CD8-positive, alpha-beta memory T cell (primary cell): Measurements from ENCODE around the gene HAGH. TPM values are rescaled to one million over a fixed set of nuclear protein-coding genes. Genes with fewer than 3 reads are reported as not detected.

Experiments used
- CTCF ChIA-PET: fragments of 350-600 bp; sonication (Branson Sonifier 250); formaldehyde crosslinking; loops from one replicate; lab custom pipeline; 2021; ENCODE audit warnings: antibody characterized with exemption; lab: Charles Lee
- POLR2A ChIA-PET: fragments of 350-600 bp; sonication (Branson Sonifier 250); formaldehyde crosslinking; loops from one replicate; lab custom pipeline; 2021; ENCODE audit warnings: antibody characterized with exemption; lab: Charles Lee
- DNase-seq, 5 donors: peaks; one replicate each; pipeline versions ENCODE4 v3.0.0 to v3.0.0-alpha.2; 2020 to 2022; ENCODE audit warnings: mixed read lengths in 1 of 5
- H3K27ac ChIP-seq: one replicate; pipeline ENCODE4 v1.7.0; 2013; ENCODE audit warnings: low read depth, mild to moderate bottlenecking, low read length, moderate library complexity
- H3K27me3 ChIP-seq: 2 replicates; pipeline ENCODE4 v1.7.0; 2013; ENCODE audit warnings: low read length, mild to moderate bottlenecking; ENCODE audit not compliant: insufficient read depth, poor library complexity, severe bottlenecking
- H3K36me3 ChIP-seq: 2 replicates; pipeline ENCODE4 v1.7.0; 2013; ENCODE audit warnings: mild to moderate bottlenecking, low read length, moderate library complexity; ENCODE audit not compliant: insufficient read depth
- H3K4me1 ChIP-seq: 2 replicates; pipeline ENCODE4 v1.7.0; 2013; ENCODE audit warnings: mild to moderate bottlenecking, low read length, moderate library complexity; ENCODE audit not compliant: insufficient read depth
- H3K4me3 ChIP-seq: 2 replicates; pipeline ENCODE4 v1.7.0; 2013; ENCODE audit warnings: mild to moderate bottlenecking, low read length
- H3K9me3 ChIP-seq: 2 replicates; pipeline ENCODE4 v1.7.0; 2013; ENCODE audit warnings: mild to moderate bottlenecking, low read length
- H3K27ac Mint-ChIP-seq, 8 donors: one replicate each; pipeline ENCODE4 v1.8.0; 2020 to 2021; ENCODE audit warnings: mixed read lengths in 8 of 8, mild to moderate bottlenecking in 6 of 8, inconsistent platforms in 3 of 8, moderate library complexity in 3 of 8
- H3K27me3 Mint-ChIP-seq, 2 donors: one replicate each; pipeline ENCODE4 v1.8.0; 2020 to 2021; ENCODE audit warnings: mixed read lengths in 2 of 2, mild to moderate bottlenecking in 1 of 2, moderate library complexity in 1 of 2
- H3K36me3 Mint-ChIP-seq, 3 donors: one replicate each; pipeline ENCODE4 v1.8.0; 2020 to 2021; ENCODE audit warnings: mixed read lengths in 3 of 3, inconsistent platforms in 1 of 3, mild to moderate bottlenecking in 1 of 3
- H3K4me1 Mint-ChIP-seq, 3 donors: one replicate each; pipeline ENCODE4 v1.8.0; 2020 to 2021; ENCODE audit warnings: mixed read lengths in 3 of 3, inconsistent platforms in 1 of 3, mild to moderate bottlenecking in 1 of 3
- H3K4me3 Mint-ChIP-seq, 7 donors: one replicate each; pipeline ENCODE4 v1.8.0; 2020 to 2021; ENCODE audit warnings: mixed read lengths in 7 of 7, mild to moderate bottlenecking in 6 of 7, moderate library complexity in 4 of 7, inconsistent platforms in 2 of 7
- H3K9me3 Mint-ChIP-seq, 5 donors: one replicate each; pipeline ENCODE4 v1.8.0; 2020 to 2022; ENCODE audit warnings: mixed read lengths in 5 of 5, mild to moderate bottlenecking in 3 of 5, moderate library complexity in 2 of 5, inconsistent platforms in 1 of 5
- polyA plus RNA-seq: library from polyadenylated mRNA; unstranded; fragments of 300-500 nt; fragmentation: Illumina TruSeq; gene quantifications from one replicate; pipeline ENCODE4 v1.2.3, GENCODE V29; 2021
- total RNA-seq, 2 experiments: library from RNA; stranded (reverse); gene quantifications; one replicate each; pipeline ENCODE4 v1.2.3, GENCODE V29; 2021

The HAGH gene
- total and polyA plus RNA-seq, 3 experiments from 2014 or later: 41.2 to 54.3 (median 44.5) TPM

DNA sequence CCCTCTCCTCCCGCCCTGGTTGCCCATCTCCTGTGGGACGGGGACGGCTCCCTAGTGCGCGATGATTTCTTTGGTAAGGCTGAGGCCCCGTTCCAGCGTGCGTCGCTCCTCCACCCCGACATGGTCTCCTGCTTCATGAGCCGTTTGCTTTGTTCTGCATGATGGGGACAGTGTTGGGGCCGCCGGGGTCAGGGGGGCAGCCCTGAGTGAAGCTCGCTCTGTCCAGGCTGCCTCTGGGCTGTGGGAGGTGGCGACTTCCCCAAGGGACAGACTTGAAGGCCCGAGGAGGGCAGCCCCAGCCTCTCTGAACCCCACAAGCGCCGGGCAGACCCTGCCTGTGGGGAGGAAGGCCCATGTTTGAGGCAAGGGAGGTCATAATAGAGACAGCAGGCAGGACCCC lies 67.7 kb downstream of the HAGH start:
- H3K4me1 Mint-ChIP-seq: peaks cover 8 to 14% (median 10%) of the 10 kb centered on the region in 3 donors
- H3K4me3 Mint-ChIP-seq: no peak overlapping the region
- peak overlapping the region in 2 of 8 donors; percentile 47 to 61 for H3K27ac Mint-ChIP-seq
- DNase-seq: no peak
- ChIA-PET POLR2A (no interaction called here), CTCF (interaction anchor here (1.0 kb wide), 1 partner anchor 24 kb away, joined by 3 read pairs; the partner anchor contains the start of genes NUBP2 and SPSB3)
- no peaks in the 10 kb centered on the region for H3K9me3 ChIP-seq
- no peaks in the 10 kb centered on the region for H3K9me3 Mint-ChIP-seq
- H3K27me3 ChIP-seq: no peaks in the 10 kb centered on the region
- no peaks in the 10 kb centered on the region for H3K27me3 Mint-ChIP-seq
- peaks cover 10% of the 10 kb centered on the region for H3K4me1 ChIP-seq
- H3K36me3 Mint-ChIP-seq: peaks cover 0 to 53% (median 0%) of the 10 kb centered on the region in 3 donors
- H3K36me3 ChIP-seq: no peaks in the 10 kb centered on the region
- no peak overlapping the region for H3K27ac ChIP-seq
- no peak overlapping the region for H3K4me3 ChIP-seq

DNA sequence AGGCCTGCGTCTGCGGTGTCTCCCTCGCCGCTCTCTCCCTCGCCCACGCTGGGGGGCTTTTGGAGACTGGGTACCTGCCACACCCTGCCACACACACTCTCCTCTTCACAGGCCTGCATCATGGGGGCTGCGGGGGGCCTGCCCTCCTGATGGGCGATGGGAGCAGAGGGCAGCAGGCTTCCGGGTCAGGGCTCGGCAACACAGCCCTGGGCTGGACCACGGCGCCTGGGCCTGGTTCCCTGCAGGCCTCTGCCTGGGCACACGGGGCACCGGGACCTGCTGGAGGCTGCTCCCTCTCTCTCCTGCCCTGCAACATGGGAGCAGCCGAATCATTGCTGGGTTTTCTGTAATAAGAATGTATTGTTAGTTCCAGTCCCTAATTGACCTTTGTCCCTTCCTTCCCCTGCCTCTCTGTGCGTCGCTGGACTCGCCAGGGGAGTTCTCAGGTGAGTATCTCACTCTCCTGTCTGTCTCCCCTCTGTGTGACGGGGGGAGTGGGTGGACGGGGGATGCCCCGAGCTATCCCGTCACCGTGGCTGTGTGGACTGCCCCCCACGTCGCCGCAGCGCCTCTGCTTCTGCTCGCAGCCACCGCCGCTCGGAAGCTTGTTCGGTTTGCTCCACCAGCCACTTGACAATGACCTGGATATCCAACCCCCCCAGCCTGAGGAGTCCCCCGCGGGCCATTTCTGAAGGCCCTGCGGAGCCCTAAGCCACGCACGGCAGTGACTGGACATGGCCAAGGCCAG lies 68.7 kb downstream of the HAGH start:
- no peaks in the 10 kb centered on the region for H3K27me3 Mint-ChIP-seq
- no peak for DNase-seq
- H3K4me3 Mint-ChIP-seq: peak overlapping the region in 1 of 7 donors; percentile 54
- H3K4me1 ChIP-seq: peaks cover 10% of the 10 kb centered on the region
- H3K9me3 ChIP-seq: no peaks in the 10 kb centered on the region
- peaks cover 8 to 14% (median 10%) of the 10 kb centered on the region in 3 donors for H3K4me1 Mint-ChIP-seq
- peak overlapping the region in 3 of 8 donors; percentile 39 to 94 (median 87) for H3K27ac Mint-ChIP-seq
- ChIA-PET CTCF (interaction anchor here (1.0 kb wide), 1 partner anchor 25 kb away, joined by 3 read pairs; the partner anchor contains the start of genes NUBP2 and SPSB3), POLR2A (interaction anchor here (0.6 kb wide), 1 partner anchor 1559 kb away, joined by 11 read pairs; no protein-coding TSS in a partner anchor)
- no peak overlapping the region for H3K27ac ChIP-seq
- H3K27me3 ChIP-seq: no peaks in the 10 kb centered on the region
- peaks cover 0 to 55% (median 0%) of the 10 kb centered on the region in 3 donors for H3K36me3 Mint-ChIP-seq
- H3K4me3 ChIP-seq: no peak overlapping the region
- H3K9me3 Mint-ChIP-seq: no peaks in the 10 kb centered on the region
- H3K36me3 ChIP-seq: no peaks in the 10 kb centered on the region

Other genes with a start within 250 kb of the HAGH start
- gene IFT140, start 214.8 kb downstream of the HAGH start, total RNA-seq: 1 to 10 TPM; 6.1 to 8.4 TPM
- 5.5 TPM for gene IFT140, start 214.8 kb downstream of the HAGH start, polyA plus RNA-seq
- 10 to 100 TPM; 22.1 to 24.3 TPM for gene CRAMP1, start 214.5 kb downstream of the HAGH start, total RNA-seq
- gene CRAMP1, start 214.5 kb downstream of the HAGH start, polyA plus RNA-seq: 3.0 TPM
- 100 to 1,000 TPM; 106 TPM for gene JPT2, start 148.5 kb downstream of the HAGH start, total RNA-seq
- 12.5 TPM for gene JPT2, start 148.5 kb downstream of the HAGH start, polyA plus RNA-seq
- gene MAPK8IP3, start 120.6 kb downstream of the HAGH start, total RNA-seq: 10 to 100 TPM; 57.1 to 63.2 TPM
- 2.3 TPM for gene MAPK8IP3, start 120.6 kb downstream of the HAGH start, polyA plus RNA-seq
- gene NME3, start 55.3 kb downstream of the HAGH start, total RNA-seq: 10 to 100 TPM; 33.5 to 36.5 TPM
- 71.4 TPM for gene NME3, start 55.3 kb downstream of the HAGH start, polyA plus RNA-seq
- gene EME2, start 54.0 kb downstream of the HAGH start, total RNA-seq: 10 to 100 TPM; 21.0 to 21.6 TPM
- 1.6 TPM for gene EME2, start 54.0 kb downstream of the HAGH start, polyA plus RNA-seq
- gene MRPS34, start 53.7 kb downstream of the HAGH start, total RNA-seq: 100 to 1,000 TPM; 172 to 176 TPM
- 155 TPM for gene MRPS34, start 53.7 kb downstream of the HAGH start, polyA plus RNA-seq
- gene SPSB3, start 44.3 kb downstream of the HAGH start, total RNA-seq: 10 to 100 TPM; 30.6 to 31.5 TPM
- 63.9 TPM for gene SPSB3, start 44.3 kb downstream of the HAGH start, polyA plus RNA-seq
- 10 to 100 TPM; 73.9 to 82.8 TPM for gene NUBP2, start 43.9 kb downstream of the HAGH start, total RNA-seq
- gene NUBP2, start 43.9 kb downstream of the HAGH start, polyA plus RNA-seq: 96.6 TPM
- gene IGFALS, start 33.1 kb downstream of the HAGH start, total RNA-seq: not detected
- gene IGFALS, start 33.1 kb downstream of the HAGH start, polyA plus RNA-seq: not detected
- 10 to 100 TPM; 19.3 to 20.9 TPM for gene FAHD1, start 381 bp upstream of the HAGH start, total RNA-seq
- gene FAHD1, start 381 bp upstream of the HAGH start, polyA plus RNA-seq: 26.7 TPM
- gene MEIOB, start 45.3 kb upstream of the HAGH start, total RNA-seq: not detected
- gene MEIOB, start 45.3 kb upstream of the HAGH start, polyA plus RNA-seq: not detected
- gene HS3ST6, start 91.6 kb upstream of the HAGH start, total RNA-seq: not detected
- gene HS3ST6, start 91.6 kb upstream of the HAGH start, polyA plus RNA-seq: not detected
- gene MSRB1, start 116.4 kb upstream of the HAGH start, total RNA-seq: 10 to 100 TPM; 20.4 TPM
- gene MSRB1, start 116.4 kb upstream of the HAGH start, polyA plus RNA-seq: 20.2 TPM
- under 1 TPM; 0.37 to 0.62 TPM for gene RPL3L, start 127.9 kb upstream of the HAGH start, total RNA-seq
- gene RPL3L, start 127.9 kb upstream of the HAGH start, polyA plus RNA-seq: not detected
- 100 to 1,000 TPM; 150 to 152 TPM for gene NDUFB10, start 132.7 kb upstream of the HAGH start, total RNA-seq
- 236 TPM for gene NDUFB10, start 132.7 kb upstream of the HAGH start, polyA plus RNA-seq
- gene RPS2, start 138.0 kb upstream of the HAGH start, total RNA-seq: 1,000 to 10,000 TPM; 5,023 to 5,213 TPM
- gene RPS2, start 138.0 kb upstream of the HAGH start, polyA plus RNA-seq: 5,049 TPM
- gene RNF151, start 140.0 kb upstream of the HAGH start, total RNA-seq: not detected
- gene RNF151, start 140.0 kb upstream of the HAGH start, polyA plus RNA-seq: not detected
- gene TBL3, start 145.2 kb upstream of the HAGH start, total RNA-seq: 10 to 100 TPM; 74.6 to 78.0 TPM
- 62.9 TPM for gene TBL3, start 145.2 kb upstream of the HAGH start, polyA plus RNA-seq
- gene NOXO1, start 154.6 kb upstream of the HAGH start, total RNA-seq: under 1 TPM; 0.47 to 0.48 TPM
- gene NOXO1, start 154.6 kb upstream of the HAGH start, polyA plus RNA-seq: not detected
- 10 to 100 TPM; 41.7 to 50.1 TPM for gene GFER, start 157.4 kb upstream of the HAGH start, total RNA-seq
- 38.4 TPM for gene GFER, start 157.4 kb upstream of the HAGH start, polyA plus RNA-seq
- gene SYNGR3, start 163.1 kb upstream of the HAGH start, total RNA-seq: 1 to 10 TPM; 3.4 to 3.6 TPM
- gene SYNGR3, start 163.1 kb upstream of the HAGH start, polyA plus RNA-seq: 2.1 TPM
- gene ZNF598, start 183.0 kb upstream of the HAGH start, total RNA-seq: 10 to 100 TPM; 91.8 to 96.6 TPM
- 11.3 TPM for gene ZNF598, start 183.0 kb upstream of the HAGH start, polyA plus RNA-seq
- 10 to 100 TPM in 1 of 2 experiments, 1 to 10 TPM in 1; 9.4 to 12.5 TPM for gene NPW, start 193.0 kb upstream of the HAGH start, total RNA-seq
- gene NPW, start 193.0 kb upstream of the HAGH start, polyA plus RNA-seq: not detected
- gene NHERF2, start 200.1 kb upstream of the HAGH start, total RNA-seq: 1 to 10 TPM; 3.0 to 4.1 TPM
- 0.51 TPM for gene NHERF2, start 200.1 kb upstream of the HAGH start, polyA plus RNA-seq
- 10 to 100 TPM; 28.7 to 29.5 TPM for gene NTHL1, start 221.0 kb upstream of the HAGH start, total RNA-seq
- 16.3 TPM for gene NTHL1, start 221.0 kb upstream of the HAGH start, polyA plus RNA-seq
- 10 to 100 TPM; 79.3 to 86.3 TPM for gene TSC2, start 221.2 kb upstream of the HAGH start, total RNA-seq
- 46.4 TPM for gene TSC2, start 221.2 kb upstream of the HAGH start, polyA plus RNA-seq